HG03460 (cell line): ENCODE results near the gene MRPL21.

ENCODE experiments used
- ATAC-seq: cut with Tn5 transposase; IDR thresholded peaks from one replicate; pipeline ENCODE4 v1.9.1; 2021; ENCODE audit not compliant: unreplicated experiment

The MRPL21 gene

DNA sequence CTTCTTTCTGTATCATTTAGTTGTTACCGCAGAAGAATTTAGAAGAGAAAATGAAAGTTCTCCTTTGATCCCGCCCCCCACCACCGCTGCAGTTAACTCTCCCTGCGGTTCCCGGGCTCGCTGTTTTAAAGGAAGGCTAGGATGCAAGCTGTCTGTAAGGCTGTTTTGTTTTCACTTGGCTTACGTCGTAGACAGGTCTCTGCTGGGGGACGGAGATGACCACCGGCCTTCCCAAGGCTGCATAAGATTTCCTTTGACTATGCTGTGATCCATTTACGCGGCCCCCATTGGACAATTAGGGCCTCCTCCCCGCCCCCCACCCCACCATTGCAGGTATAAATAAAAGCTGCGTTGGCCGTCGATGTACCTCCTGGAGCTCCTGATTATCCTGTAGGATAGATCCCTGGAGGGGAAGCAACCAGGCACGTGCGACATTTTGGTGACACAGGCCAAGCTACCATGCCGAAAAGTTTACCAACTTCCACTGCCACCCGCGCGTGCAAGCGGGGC is 60.5 kb downstream of the MRPL21 start:
- no peak for ATAC-seq

DNA sequence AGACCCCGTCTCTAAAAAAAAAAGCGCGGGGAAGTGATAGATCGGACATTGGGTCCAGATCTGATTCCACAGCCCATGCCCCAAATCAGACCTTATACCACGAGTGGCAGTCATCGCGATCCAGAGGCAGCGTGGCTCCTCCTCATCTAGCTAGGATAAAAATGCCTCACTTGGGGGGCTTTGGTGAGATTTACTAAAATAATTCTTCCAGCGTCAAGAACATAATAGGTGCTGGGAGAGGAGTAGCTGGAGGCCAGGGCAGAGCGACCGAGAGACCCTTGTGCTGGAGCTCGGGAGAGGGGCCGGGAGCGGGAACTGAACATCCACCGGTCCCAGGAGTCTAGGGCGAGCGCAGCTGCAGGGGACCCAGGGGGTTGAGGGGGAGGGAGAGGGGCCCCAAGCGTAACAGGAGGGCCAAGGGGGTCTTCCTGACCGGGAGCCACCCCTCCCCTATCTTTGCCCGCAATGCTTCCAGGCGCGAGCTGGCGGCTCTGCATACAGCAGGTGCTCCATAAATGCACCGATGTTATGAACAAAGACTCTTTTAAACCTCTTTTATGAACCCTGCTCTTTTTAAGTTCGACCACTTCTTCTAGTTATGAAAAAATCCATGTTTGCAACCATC is 61.1 kb downstream of the MRPL21 start:
- ATAC-seq: no peak

DNA sequence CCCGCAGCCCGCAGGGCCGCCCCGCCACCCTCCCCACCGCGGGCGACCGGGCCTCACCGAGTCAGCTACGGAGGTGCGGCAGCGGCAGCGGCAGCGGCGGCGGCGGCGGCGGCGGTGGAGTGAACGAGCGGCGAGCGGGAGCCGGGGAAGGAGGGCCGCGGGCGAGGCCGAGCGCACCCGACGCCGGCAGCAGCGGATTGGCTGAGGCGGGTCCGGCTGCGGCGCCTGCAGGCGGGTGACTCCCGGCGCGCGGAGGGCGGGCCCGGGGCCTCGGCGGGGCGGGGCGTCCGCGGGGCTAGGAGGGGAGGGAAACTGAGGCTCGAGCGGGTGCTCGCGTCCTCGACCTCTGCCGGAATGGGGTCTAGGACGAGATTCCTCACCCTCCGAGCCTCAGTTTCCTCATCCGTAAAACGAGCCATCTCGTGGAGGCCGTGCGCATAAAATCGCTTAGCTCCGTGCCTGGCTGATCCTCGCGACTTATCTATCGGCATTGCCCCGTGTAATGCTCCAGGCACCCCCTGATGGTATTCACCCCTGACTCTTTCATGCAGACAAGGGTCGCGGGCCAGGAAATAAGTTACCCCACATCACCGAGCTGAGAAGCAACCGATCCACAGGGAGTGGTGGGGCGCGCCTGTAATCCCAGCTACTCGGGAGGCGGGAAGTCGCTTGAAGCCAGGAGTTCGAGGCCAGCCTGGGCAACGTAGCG is 61.8 kb downstream of the MRPL21 start, which contains the start of gene CPT1A:
TSS of gene CPT1A (minus strand) at position 199 of the 709 bp plus-strand sequence. CDS start 26,442 bp downstream, outside the sequence.
- no peak for ATAC-seq
